ENCODE data around the gene ALCAM. TPM values are rescaled to one million over a fixed set of nuclear protein-coding genes. Genes with fewer than 3 reads are reported as not detected.

Gene ALCAM
- total RNA-seq, 4 donors from 2014 or later, result 16.8 to 62.0 (median 27.5) TPM

DNA sequence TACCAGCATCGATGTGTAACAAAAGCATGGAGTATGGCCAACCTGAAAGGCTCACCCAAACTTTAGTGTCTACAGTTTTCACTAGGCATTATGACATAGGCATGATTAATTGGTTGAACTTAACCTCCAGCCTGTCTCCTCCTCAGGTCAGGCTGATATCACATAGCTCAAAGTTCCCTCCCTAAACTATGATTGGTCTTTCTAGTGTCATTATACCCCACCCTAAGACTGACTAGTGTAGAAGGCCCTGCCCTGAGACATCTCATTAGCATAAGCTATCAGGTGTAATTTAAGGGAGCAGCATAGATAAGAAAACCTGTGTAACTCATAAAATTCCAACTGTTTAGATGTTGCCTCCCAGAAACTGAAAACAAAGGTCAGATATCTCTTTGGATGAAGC, 195.2 kb downstream of the ALCAM start:
- Histone ChIP-seq H3K4me1 (no peaks in the 10 kb centered on the region), H3K36me3 (no peaks in the 10 kb centered on the region), H3K27ac (no peak overlapping the region), H3K9me3 (no peaks in the 10 kb centered on the region), H3K27me3 (no peaks in the 10 kb centered on the region), H3K4me3 (no peak overlapping the region)
- TF ChIP-seq POLR2A (IDR thresholded peaks at IDR 0.05) (no peak), EP300 (IDR thresholded peaks at IDR 0.05) (no peak)
- TF ChIP-seq, protein P1, sequence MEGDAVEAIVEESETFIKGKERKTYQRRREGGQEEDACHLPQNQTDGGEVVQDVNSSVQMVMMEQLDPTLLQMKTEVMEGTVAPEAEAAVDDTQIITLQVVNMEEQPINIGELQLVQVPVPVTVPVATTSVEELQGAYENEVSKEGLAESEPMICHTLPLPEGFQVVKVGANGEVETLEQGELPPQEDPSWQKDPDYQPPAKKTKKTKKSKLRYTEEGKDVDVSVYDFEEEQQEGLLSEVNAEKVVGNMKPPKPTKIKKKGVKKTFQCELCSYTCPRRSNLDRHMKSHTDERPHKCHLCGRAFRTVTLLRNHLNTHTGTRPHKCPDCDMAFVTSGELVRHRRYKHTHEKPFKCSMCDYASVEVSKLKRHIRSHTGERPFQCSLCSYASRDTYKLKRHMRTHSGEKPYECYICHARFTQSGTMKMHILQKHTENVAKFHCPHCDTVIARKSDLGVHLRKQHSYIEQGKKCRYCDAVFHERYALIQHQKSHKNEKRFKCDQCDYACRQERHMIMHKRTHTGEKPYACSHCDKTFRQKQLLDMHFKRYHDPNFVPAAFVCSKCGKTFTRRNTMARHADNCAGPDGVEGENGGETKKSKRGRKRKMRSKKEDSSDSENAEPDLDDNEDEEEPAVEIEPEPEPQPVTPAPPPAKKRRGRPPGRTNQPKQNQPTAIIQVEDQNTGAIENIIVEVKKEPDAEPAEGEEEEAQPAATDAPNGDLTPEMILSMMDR (IDR thresholded peaks at IDR 0.05), result no peak
- 82 to 92% methylated on average over 1 of the region's 1 CpG for WGBS, 2 donors (ENCODE audit: low coverage in 1 of 2)
- no peak for ATAC-seq

DNA sequence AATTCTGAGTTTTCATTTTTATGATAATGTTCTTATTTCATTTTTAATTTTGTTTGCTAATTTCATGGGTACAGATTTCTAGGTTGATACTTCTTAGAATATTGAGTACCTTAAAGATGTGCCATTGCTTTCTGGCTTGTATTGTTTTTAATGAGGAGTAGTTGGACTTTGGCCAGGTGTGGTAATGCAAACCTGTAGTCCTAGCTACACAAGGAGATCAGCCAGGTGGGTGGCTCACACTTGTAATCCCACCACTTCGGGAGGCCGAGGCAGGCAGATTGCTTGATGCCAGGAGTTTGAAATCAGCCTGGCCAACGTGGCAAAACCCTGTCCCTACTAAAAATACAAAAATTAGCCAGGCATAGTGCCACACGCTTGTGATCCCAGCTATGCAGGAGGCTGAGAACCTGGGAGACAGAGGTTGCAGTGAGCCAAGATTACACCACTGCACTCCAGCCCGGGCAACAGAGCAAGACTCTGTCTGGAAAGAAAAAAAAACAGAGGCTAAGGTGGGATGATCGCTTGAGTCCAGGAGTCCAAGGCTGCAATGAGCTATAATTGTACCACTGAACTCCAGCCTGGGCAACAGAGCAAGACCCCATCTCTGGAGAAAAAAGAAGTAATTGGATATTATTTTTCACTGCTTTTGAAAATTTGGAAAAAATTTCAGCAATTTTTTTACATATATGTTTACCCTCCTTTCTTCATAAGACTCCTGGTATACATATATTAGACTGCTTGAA, 198.0 kb downstream of the ALCAM start:
- H3K4me3 ChIP-seq, result no peak overlapping the region
- 80 to 90% methylated on average over 2 to 3 of the region's 6 CpGs for WGBS, 2 donors (ENCODE audit: low coverage in 1 of 2)
- H3K27ac ChIP-seq, result no peak overlapping the region
- ATAC-seq, result no peak
- no peak for TF ChIP-seq EP300 (IDR thresholded peaks at IDR 0.05)
- no peaks in the 10 kb centered on the region for H3K27me3 ChIP-seq
- H3K36me3 ChIP-seq, result no peaks in the 10 kb centered on the region
- H3K4me1 ChIP-seq, result no peaks in the 10 kb centered on the region
- H3K9me3 ChIP-seq, result no peaks in the 10 kb centered on the region

DNA sequence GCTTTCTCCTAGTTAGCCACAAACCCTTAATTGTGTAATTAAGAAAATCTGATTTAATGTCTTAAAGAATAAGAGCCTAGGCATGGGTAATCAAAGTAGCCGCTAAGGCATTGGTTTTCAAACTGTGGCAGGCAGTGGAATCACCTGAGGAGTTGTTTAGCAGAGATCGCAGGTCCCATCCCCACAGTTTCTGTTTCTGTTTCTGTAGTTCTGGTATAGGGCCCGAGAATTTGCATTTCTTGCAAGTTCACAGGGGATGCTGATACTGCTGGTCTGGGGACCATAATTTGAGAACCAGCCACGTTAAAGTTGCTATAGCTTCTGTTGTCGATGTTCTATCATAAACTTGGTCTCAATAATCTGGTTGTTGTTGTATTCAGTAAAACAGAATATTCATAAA, 204.3 kb downstream of the ALCAM start:
- ATAC-seq, result no peak
- no peak overlapping the region for H3K27ac ChIP-seq
- H3K9me3 ChIP-seq, result no peaks in the 10 kb centered on the region
- WGBS, 2 donors (ENCODE audit: low coverage in 1 of 2), result 87 to 95% methylated on average over 3 to 5 of the region's 5 CpGs
- peaks cover 0 to 13% of the 10 kb centered on the region in 2 donors for H3K36me3 ChIP-seq
- no peak for TF ChIP-seq POLR2AphosphoS5 (IDR thresholded peaks at IDR 0.05)
- TF ChIP-seq POLR2A (IDR thresholded peaks at IDR 0.05), result no peak
- TF ChIP-seq, protein P1 (IDR thresholded peaks at IDR 0.05), result no peak
- no peak for TF ChIP-seq EP300 (IDR thresholded peaks at IDR 0.05)
- H3K4me3 ChIP-seq, result no peak overlapping the region
- no peaks in the 10 kb centered on the region for H3K4me1 ChIP-seq
- no peaks in the 10 kb centered on the region for H3K27me3 ChIP-seq

DNA sequence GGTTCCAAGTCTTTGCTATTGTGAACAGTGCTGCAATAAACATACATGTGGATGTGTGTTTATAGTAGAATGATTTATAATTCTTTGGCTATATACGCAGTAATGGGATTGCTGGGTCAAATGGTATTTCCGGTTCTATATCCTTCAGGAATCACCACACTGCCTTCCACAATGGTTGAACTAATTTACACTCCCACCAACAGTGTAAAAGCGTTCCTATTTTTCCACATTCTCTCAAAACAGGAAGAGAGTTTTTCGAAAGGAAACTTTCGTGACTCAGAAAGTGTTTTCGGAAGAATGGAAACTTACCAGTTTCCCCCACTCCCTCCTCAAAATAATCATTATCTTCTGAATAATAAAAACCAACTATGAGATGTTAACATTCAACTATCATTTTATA, 205.8 kb downstream of the ALCAM start:
- H3K27ac ChIP-seq, result no peak overlapping the region
- H3K4me3 ChIP-seq, result no peak overlapping the region
- peaks cover 0 to 13% of the 10 kb centered on the region in 2 donors for H3K36me3 ChIP-seq
- no peaks in the 10 kb centered on the region for H3K27me3 ChIP-seq
- H3K9me3 ChIP-seq, result no peaks in the 10 kb centered on the region
- WGBS, 2 donors (ENCODE audit: low coverage in 1 of 2), result 80 to 85% methylated on average over 6 of the region's 6 CpGs
- ATAC-seq, result no peak
- H3K4me1 ChIP-seq, result no peaks in the 10 kb centered on the region
- TF ChIP-seq, protein P1 (IDR thresholded peaks at IDR 0.05), result no peak
- TF ChIP-seq POLR2A (IDR thresholded peaks at IDR 0.05) (no peak), POLR2AphosphoS5 (IDR thresholded peaks at IDR 0.05) (no peak), EP300 (IDR thresholded peaks at IDR 0.05) (no peak)

DNA sequence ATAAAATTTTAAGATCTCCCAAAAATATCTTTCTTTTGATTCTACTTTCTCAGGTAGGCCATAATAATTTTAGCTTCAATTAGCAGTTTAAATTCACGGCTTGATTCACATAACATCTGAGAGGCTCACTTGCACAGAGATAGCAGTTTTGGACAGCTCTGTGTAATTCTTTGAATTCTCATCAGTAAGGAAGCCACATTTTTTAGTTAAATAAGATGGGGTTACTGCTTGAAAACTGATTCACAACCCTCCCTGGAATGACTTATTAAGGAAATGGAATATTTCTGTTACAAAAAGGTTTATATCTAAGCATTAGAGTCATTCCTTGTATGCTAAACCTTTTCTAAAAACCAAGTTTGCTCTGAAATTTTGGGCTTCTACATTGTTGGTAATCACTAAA, 212.7 kb downstream of the ALCAM start:
- Histone ChIP-seq H3K4me1 (no peaks in the 10 kb centered on the region), H3K27ac (no peak overlapping the region), H3K9me3 (no peaks in the 10 kb centered on the region), H3K27me3 (no peaks in the 10 kb centered on the region), H3K4me3 (no peak overlapping the region), H3K36me3 (no peaks in the 10 kb centered on the region)
- WGBS, 2 donors (ENCODE audit: low coverage in 1 of 2), result 50 to 86% methylated on average over 1 of the region's 1 CpG
- no peak for TF ChIP-seq POLR2A (IDR thresholded peaks at IDR 0.05)
- TF ChIP-seq POLR2AphosphoS5 (IDR thresholded peaks at IDR 0.05), result no peak
- TF ChIP-seq, protein P1 (IDR thresholded peaks at IDR 0.05), result no peak
- no peak for TF ChIP-seq EP300 (IDR thresholded peaks at IDR 0.05)
- no peak for ATAC-seq
